Prostate gland (tissue), 2 donors: ENCODE results near the gene ARL2. TPM values are rescaled to one million over a fixed set of nuclear protein-coding genes. Genes with fewer than 3 reads are reported as not detected.

Experiments used
- DNase-seq: peaks from one replicate; pipeline ENCODE4 v3.0.0-alpha.2; 2019; ENCODE audit warnings: low spot score
- H3K27ac ChIP-seq, 2 donors: fragments of 200-600 bp; sonication (generic); 2 replicates each; pipeline ENCODE4 v1.5.1; 2017 to 2019
- H3K27me3 ChIP-seq: fragments of 200-600 bp; sonication (generic); replicated peaks from 2 replicates; pipeline ENCODE4 v1.5.1; 2019; ENCODE audit not compliant: insufficient read depth
- H3K36me3 ChIP-seq, 2 donors: fragments of 200-600 bp; sonication (generic); 1 replicate in 1 of 2; 2 replicates in 1 of 2; pipeline versions ENCODE4 v1.5.1 to v1.8.1; 2017 to 2019
- H3K4me1 ChIP-seq: fragments of 200-600 bp; sonication (generic); replicated peaks from 2 replicates; pipeline ENCODE4 v1.5.1; 2019
- H3K4me3 ChIP-seq, 2 donors: fragments of 200-600 bp; sonication (generic); 2 replicates each; pipeline ENCODE4 v1.5.1; 2017 to 2019
- H3K9me3 ChIP-seq: fragments of 200-600 bp; sonication (generic); 2 replicates; pipeline ENCODE4 v1.5.1; 2017
- POLR2A ChIP-seq: fragments of 450-650 bp; IDR thresholded peaks from one replicate; pipeline ENCODE4 v1.6.1; 2016; ENCODE audit warnings: antibody characterized with exemption, mild to moderate bottlenecking
- POLR2AphosphoS5 ChIP-seq: sonication (generic); formaldehyde crosslinking; IDR thresholded peaks from one replicate; pipeline ENCODE4 v1.6.1; 2017; ENCODE audit warnings: antibody characterized with exemption
- WGBS: methylation state at CpG from one replicate; pipeline ENCODE4 v1.1.5; 2018; 5-methylcytosine and 5-hydroxymethylcytosine counted together
- intact Hi-C: fragments of 100-400 bp; cut with DNase I; formaldehyde crosslinking; loops from one replicate; pipeline ENCODE4 v1.14.2; 2022
- total RNA-seq, 2 donors: library from RNA; depleted of rRNA; stranded (reverse); fragments of >200 nt; gene quantifications; one replicate each; pipeline ENCODE4 v1.1.0, GENCODE V29; 2016
- TF ChIP-seq, protein P1 (sequence below), 4 experiments: fragments of 200-600 bp in 2 of 4; fragments of 450-650 bp in 2 of 4; sonication (generic) in 2 of 4; IDR thresholded peaks; 1 replicate in 3 of 4; 2 replicates in 1 of 4; pipeline ENCODE4 v1.5.1; 2016 to 2019; ENCODE audit warnings: antibody characterized with exemption in 4 of 4, mild to moderate bottlenecking in 2 of 4, moderate library complexity in 2 of 4

Gene ARL2
- total RNA-seq, 2 donors from 2014 or later = 86.5 to 135 TPM

DNA sequence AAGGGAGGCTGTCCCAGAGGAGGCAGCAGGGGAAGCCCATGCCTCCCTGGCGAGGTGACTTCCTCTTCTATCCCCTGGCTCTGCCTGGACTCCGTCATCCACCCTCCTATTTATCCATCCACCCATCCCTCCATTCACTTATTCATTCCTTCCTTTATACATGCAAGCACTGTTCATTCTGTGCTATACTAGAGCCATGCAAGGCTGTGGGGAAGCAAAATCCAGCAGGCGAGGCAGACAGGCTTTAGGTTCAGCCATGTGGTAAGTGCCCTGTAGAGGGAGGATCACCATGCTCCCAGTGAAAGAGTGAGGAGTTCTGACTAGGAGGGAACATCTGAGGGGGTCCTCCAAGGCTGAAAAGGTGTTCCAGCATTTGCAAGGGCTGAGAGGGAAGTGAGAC is 45.6 kb downstream of the ARL2 start:
- Histone ChIP-seq H3K4me3 (no peak overlapping the region), H3K27ac (no peak overlapping the region), H3K36me3 (no peaks in the 10 kb centered on the region), H3K9me3 (no peaks in the 10 kb centered on the region), H3K4me1 (no peaks in the 10 kb centered on the region), H3K27me3 (no peaks in the 10 kb centered on the region)
- intact Hi-C loops = no loop called here
- DNase-seq = no peak
- WGBS = 39% methylated on average over 3 of the region's 3 CpGs
- TF ChIP-seq POLR2A (no peak), POLR2AphosphoS5 (no peak)
- TF ChIP-seq, protein P1, sequence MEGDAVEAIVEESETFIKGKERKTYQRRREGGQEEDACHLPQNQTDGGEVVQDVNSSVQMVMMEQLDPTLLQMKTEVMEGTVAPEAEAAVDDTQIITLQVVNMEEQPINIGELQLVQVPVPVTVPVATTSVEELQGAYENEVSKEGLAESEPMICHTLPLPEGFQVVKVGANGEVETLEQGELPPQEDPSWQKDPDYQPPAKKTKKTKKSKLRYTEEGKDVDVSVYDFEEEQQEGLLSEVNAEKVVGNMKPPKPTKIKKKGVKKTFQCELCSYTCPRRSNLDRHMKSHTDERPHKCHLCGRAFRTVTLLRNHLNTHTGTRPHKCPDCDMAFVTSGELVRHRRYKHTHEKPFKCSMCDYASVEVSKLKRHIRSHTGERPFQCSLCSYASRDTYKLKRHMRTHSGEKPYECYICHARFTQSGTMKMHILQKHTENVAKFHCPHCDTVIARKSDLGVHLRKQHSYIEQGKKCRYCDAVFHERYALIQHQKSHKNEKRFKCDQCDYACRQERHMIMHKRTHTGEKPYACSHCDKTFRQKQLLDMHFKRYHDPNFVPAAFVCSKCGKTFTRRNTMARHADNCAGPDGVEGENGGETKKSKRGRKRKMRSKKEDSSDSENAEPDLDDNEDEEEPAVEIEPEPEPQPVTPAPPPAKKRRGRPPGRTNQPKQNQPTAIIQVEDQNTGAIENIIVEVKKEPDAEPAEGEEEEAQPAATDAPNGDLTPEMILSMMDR (IDR thresholded peaks at IDR 0.05) = no peak

GRCh38 chr11:65059959-65060824 is 46.2 kb downstream of the ARL2 start:
- 47% methylated on average over 10 of the region's 10 CpGs for WGBS
- intact Hi-C loops = no loop called here
- H3K4me3 ChIP-seq = no peak overlapping the region
- H3K27ac ChIP-seq = no peak overlapping the region
- H3K4me1 ChIP-seq = no peaks in the 10 kb centered on the region
- H3K36me3 ChIP-seq = no peaks in the 10 kb centered on the region
- H3K27me3 ChIP-seq = no peaks in the 10 kb centered on the region
- no peak for TF ChIP-seq POLR2A
- TF ChIP-seq, protein P1 (IDR thresholded peaks at IDR 0.05) = no peak
- TF ChIP-seq POLR2AphosphoS5 = no peak
- no peak for DNase-seq
- H3K9me3 ChIP-seq = no peaks in the 10 kb centered on the region

GRCh38 chr11:65060913-65061408 is 47.0 kb downstream of the ARL2 start:
- Histone ChIP-seq H3K27me3 (no peaks in the 10 kb centered on the region), H3K27ac (no peak overlapping the region), H3K4me3 (no peak overlapping the region), H3K9me3 (no peaks in the 10 kb centered on the region), H3K36me3 (no peaks in the 10 kb centered on the region), H3K4me1 (no peaks in the 10 kb centered on the region)
- DNase-seq = no peak
- 78% methylated on average over 9 of the region's 9 CpGs for WGBS
- TF ChIP-seq, protein P1 (IDR thresholded peaks at IDR 0.05) = no peak
- no peak for TF ChIP-seq POLR2AphosphoS5
- no peak for TF ChIP-seq POLR2A
- intact Hi-C loops = no loop called here

- H3K27me3 ChIP-seq = no peaks in the 10 kb centered on the region
- no peaks in the 10 kb centered on the region for H3K9me3 ChIP-seq
- no peaks in the 10 kb centered on the region for H3K4me1 ChIP-seq
- no peaks in the 10 kb centered on the region for H3K36me3 ChIP-seq
- no peak overlapping the region for H3K4me3 ChIP-seq
- intact Hi-C loops = no loop called here
- 65% methylated on average over 3 of the region's 3 CpGs for WGBS
- TF ChIP-seq POLR2AphosphoS5 (no peak), POLR2A (no peak)
- TF ChIP-seq, protein P1 (IDR thresholded peaks at IDR 0.05) = no peak
- no peak for DNase-seq
- H3K27ac ChIP-seq = no peak overlapping the region
Measured at GRCh38 chr11:65063532-65063931, 49.6 kb downstream of the ARL2 start.

DNA sequence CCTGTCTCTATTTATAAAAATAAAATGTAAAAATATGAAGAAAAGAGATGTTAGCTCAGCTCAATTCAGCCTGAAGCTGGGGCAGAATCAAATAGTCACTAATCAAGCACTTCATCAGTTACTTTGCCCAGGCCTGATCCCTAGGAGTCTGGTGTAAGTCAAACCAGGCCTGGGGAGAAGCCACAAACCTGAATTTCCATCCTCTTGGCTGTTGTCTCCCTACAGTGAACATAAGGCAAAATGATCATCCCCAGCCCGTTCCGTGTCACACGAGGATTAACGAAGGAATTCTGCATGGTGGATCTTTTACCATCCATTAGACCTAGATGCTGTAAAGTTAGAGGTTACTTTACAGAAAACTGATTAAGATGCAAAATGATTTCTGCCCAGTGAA is 50.9 kb downstream of the ARL2 start:
- TF ChIP-seq, protein P1 (IDR thresholded peaks at IDR 0.05) = no peak
- TF ChIP-seq POLR2A = no peak
- no peak for TF ChIP-seq POLR2AphosphoS5
- Histone ChIP-seq H3K27me3 (no peaks in the 10 kb centered on the region), H3K9me3 (no peaks in the 10 kb centered on the region), H3K27ac (no peak overlapping the region), H3K36me3 (no peaks in the 10 kb centered on the region), H3K4me3 (no peak overlapping the region), H3K4me1 (no peaks in the 10 kb centered on the region)
- intact Hi-C loops = no loop called here
- DNase-seq = no peak
- 84% methylated on average over 4 of the region's 4 CpGs for WGBS
